HepG2 (cell line): Measurements from ENCODE around the gene ZNF644. TPM values are rescaled to one million over a fixed set of nuclear protein-coding genes. Genes with fewer than 3 reads are reported as not detected.
A peak's percentile ranks its signal among the peaks of the same experiment; 100 is the strongest.

Experiments
- ATAD3A ChIP-seq: sonication (generic); formaldehyde crosslinking; IDR thresholded peaks from 2 replicates; pipeline ENCODE4 v1.4.0; 2020; ENCODE audit warnings: missing genetic modification reagents
- CERS6 ChIP-seq: sonication (generic); formaldehyde crosslinking; IDR thresholded peaks from 2 replicates; pipeline ENCODE4 v1.5.0; 2020; ENCODE audit warnings: missing genetic modification reagents
- DMTF1 ChIP-seq: sonication (generic); formaldehyde crosslinking; IDR thresholded peaks from 2 replicates; pipeline ENCODE4 v1.4.0; 2020; ENCODE audit warnings: mild to moderate bottlenecking, missing genetic modification reagents
- MAX ChIP-seq: IDR thresholded peaks from 2 replicates; pipeline ENCODE4 v1.6.1; 2012; ENCODE audit warnings: inconsistent platforms
- MTF2 ChIP-seq: sonication (generic); formaldehyde crosslinking; IDR thresholded peaks from 2 replicates; pipeline ENCODE4 v1.5.0; 2020; ENCODE audit warnings: missing genetic modification reagents, borderline replicate concordance
- PRMT3 ChIP-seq: sonication (generic); formaldehyde crosslinking; IDR thresholded peaks from 2 replicates; pipeline ENCODE4 v1.8.1; 2022; ENCODE audit warnings: low read depth, mild to moderate bottlenecking, moderate library complexity, missing genetic modification reagents, borderline replicate concordance
- SATB2 ChIP-seq: sonication (generic); formaldehyde crosslinking; IDR thresholded peaks from 2 replicates; pipeline ENCODE4 v1.5.0; 2020; ENCODE audit warnings: missing genetic modification reagents
- TFE3 ChIP-seq: IDR thresholded peaks from 2 replicates; pipeline ENCODE4 v1.6.1; 2016
- TOE1 ChIP-seq: sonication (generic); formaldehyde crosslinking; IDR thresholded peaks from 2 replicates; pipeline ENCODE4 v1.4.0; 2020; ENCODE audit warnings: mild to moderate bottlenecking, missing genetic modification reagents
- ZBTB33 ChIP-seq: sonication (generic); formaldehyde crosslinking; IDR thresholded peaks from 2 replicates; pipeline ENCODE4 v1.4.0; 2020; ENCODE audit warnings: missing genetic modification reagents
- ZFP36L1 ChIP-seq: sonication (generic); formaldehyde crosslinking; IDR thresholded peaks from 2 replicates; pipeline ENCODE4 v1.8.0; 2022; ENCODE audit warnings: mild to moderate bottlenecking, missing genetic modification reagents, moderate library complexity
- ZNF180 ChIP-seq: sonication (generic); formaldehyde crosslinking; IDR thresholded peaks from 2 replicates; pipeline ENCODE4 v1.4.0; 2020; ENCODE audit warnings: low read depth, missing genetic modification reagents, borderline replicate concordance
- ZNF251 ChIP-seq: sonication (generic); formaldehyde crosslinking; IDR thresholded peaks from 2 replicates; pipeline ENCODE4 v1.9.0; 2021; ENCODE audit warnings: mild to moderate bottlenecking, missing genetic modification reagents
- ZNF260 ChIP-seq: sonication (generic); formaldehyde crosslinking; IDR thresholded peaks from 2 replicates; pipeline ENCODE4 v1.4.0; 2020; ENCODE audit warnings: missing genetic modification reagents, low read depth, mild to moderate bottlenecking, borderline replicate concordance
- ZNF318 ChIP-seq: sonication (generic); formaldehyde crosslinking; IDR thresholded peaks from 2 replicates; pipeline ENCODE4 v1.4.0; 2020; ENCODE audit warnings: mild to moderate bottlenecking, missing genetic modification reagents
- polyA plus RNA-seq, 8 experiments: library from polyadenylated mRNA; depleted of rRNA in 3 of 8; stranded (reverse) in 7 of 8; unstranded in 1 of 8; fragments of >200 nt; fragmentation: Illumina TruSeq in 4 of 8; extraction: Trizol in 4 of 8; gene quantifications; 2 replicates each; pipeline versions ENCODE4 v1.2.1 to v1.2.3, GENCODE V29; 2011 to 2016; ENCODE audit warnings: low read depth in 4 of 8, missing spikeins in 1 of 8, mixed read lengths in 1 of 8; ENCODE audit not compliant: insufficient read depth in 1 of 8
- total RNA-seq, 5 experiments: library from RNA; depleted of rRNA; stranded (reverse); fragments of >200 nt; fragmentation: Illumina TruSeq; extraction: Trizol; gene quantifications; 2 replicates each; pipeline ENCODE4 v1.2.3, GENCODE V29; 2016; ENCODE audit warnings: low read depth in 1 of 5

ZNF644 gene
- total and polyA plus RNA-seq, 2 of the 13 experiments (the other 11 are each of a cell fraction or from before 2014, with no cell fraction given) = 17.7 to 51.7 TPM

GRCh38 chr1:91026320-91026719 lies 4.5 kb upstream of the ZNF644 start (continued):
- TF ChIP-seq ZNF318 (CRISPR knock-in tag) = no peak
- TF ChIP-seq ZFP36L1 (CRISPR knock-in tag) = no peak
- TF ChIP-seq CERS6 (CRISPR knock-in tag) = no peak
- 0 out of 2 replicates have a peak, but pooled peaks have one; percentile 12 for TF ChIP-seq TFE3
- no peak for TF ChIP-seq TOE1 (CRISPR knock-in tag)
- TF ChIP-seq MTF2 (CRISPR knock-in tag) = no peak
- no peak for TF ChIP-seq ZNF260
- TF ChIP-seq SATB2 (CRISPR knock-in tag) = no peak
- TF ChIP-seq ZNF251 (CRISPR knock-in tag) = no peak
- no peak for TF ChIP-seq ZNF180 (CRISPR knock-in tag)
- no peak for TF ChIP-seq ATAD3A (CRISPR knock-in tag)
- no peak for TF ChIP-seq DMTF1 (CRISPR knock-in tag)
- no peak for TF ChIP-seq PRMT3
- no peak for TF ChIP-seq MAX
- no peak for TF ChIP-seq ZBTB33
